ENCODE results near the gene RGSL1. TPM values are rescaled to one million over a fixed set of nuclear protein-coding genes. Genes with fewer than 3 reads are reported as not detected.

The RGSL1 gene
- polyA plus RNA-seq, 1 donor from 2014 or later: not detected

DNA sequence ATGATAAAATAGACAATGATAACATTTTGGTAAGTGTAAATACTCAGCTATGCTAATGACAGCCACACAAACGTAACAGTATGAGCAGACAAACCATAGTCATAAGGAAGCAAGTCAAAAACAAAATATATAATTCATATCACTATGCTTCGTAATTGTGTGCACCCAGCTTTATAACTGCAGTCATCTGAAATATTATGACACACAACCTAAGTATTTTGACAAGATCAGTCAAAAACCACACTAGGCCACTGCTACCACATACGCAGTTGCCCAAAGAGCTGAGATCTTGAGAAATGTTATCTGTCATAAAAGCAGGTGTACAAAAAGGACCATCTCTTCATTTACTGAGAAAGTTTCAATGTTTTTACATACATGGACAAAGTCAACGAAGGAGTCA, 113.1 kb downstream of the RGSL1 start:
- H4K20me1 ChIP-seq (ENCODE audit: insufficient read depth): no peaks in the 10 kb centered on the region
- H2AFZ ChIP-seq (ENCODE audit: low read depth, low read length): no peak overlapping the region
- no peaks in the 10 kb centered on the region for H3K9me3 ChIP-seq (ENCODE audit: low read length)
- H3K27ac ChIP-seq (ENCODE audit: low read length): no peak overlapping the region
- H3K9ac ChIP-seq (ENCODE audit: low read length): no peak overlapping the region
- no peak for TF ChIP-seq EP300 (conservative IDR thresholded peaks at IDR 0.05; ENCODE audit: poor library complexity, severe bottlenecking)
- TF ChIP-seq, protein P1, sequence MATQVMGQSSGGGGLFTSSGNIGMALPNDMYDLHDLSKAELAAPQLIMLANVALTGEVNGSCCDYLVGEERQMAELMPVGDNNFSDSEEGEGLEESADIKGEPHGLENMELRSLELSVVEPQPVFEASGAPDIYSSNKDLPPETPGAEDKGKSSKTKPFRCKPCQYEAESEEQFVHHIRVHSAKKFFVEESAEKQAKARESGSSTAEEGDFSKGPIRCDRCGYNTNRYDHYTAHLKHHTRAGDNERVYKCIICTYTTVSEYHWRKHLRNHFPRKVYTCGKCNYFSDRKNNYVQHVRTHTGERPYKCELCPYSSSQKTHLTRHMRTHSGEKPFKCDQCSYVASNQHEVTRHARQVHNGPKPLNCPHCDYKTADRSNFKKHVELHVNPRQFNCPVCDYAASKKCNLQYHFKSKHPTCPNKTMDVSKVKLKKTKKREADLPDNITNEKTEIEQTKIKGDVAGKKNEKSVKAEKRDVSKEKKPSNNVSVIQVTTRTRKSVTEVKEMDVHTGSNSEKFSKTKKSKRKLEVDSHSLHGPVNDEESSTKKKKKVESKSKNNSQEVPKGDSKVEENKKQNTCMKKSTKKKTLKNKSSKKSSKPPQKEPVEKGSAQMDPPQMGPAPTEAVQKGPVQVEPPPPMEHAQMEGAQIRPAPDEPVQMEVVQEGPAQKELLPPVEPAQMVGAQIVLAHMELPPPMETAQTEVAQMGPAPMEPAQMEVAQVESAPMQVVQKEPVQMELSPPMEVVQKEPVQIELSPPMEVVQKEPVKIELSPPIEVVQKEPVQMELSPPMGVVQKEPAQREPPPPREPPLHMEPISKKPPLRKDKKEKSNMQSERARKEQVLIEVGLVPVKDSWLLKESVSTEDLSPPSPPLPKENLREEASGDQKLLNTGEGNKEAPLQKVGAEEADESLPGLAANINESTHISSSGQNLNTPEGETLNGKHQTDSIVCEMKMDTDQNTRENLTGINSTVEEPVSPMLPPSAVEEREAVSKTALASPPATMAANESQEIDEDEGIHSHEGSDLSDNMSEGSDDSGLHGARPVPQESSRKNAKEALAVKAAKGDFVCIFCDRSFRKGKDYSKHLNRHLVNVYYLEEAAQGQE (IDR thresholded peaks at IDR 0.05; ENCODE audit: borderline replicate concordance): no peak
- no peak for TF ChIP-seq SMC3 (conservative IDR thresholded peaks at IDR 0.05; ENCODE audit: poor library complexity)
- no peak for TF ChIP-seq TAF1 (IDR thresholded peaks at IDR 0.05; ENCODE audit: low read depth)
- no peak for TF ChIP-seq EZH2 (IDR thresholded peaks at IDR 0.05; ENCODE audit: borderline replicate concordance, insufficient read depth, low read length, poor library complexity, severe bottlenecking)
- no peaks in the 10 kb centered on the region for H3K9me2 ChIP-seq (ENCODE audit: insufficient read depth, low read length)
- no peaks in the 10 kb centered on the region for H3K27me3 ChIP-seq (ENCODE audit: insufficient read depth, low read depth, low read length)
- H3F3A ChIP-seq (ENCODE audit: insufficient read depth, low read length, poor library complexity, severe bottlenecking): no peaks in the 10 kb centered on the region
- no peaks in the 10 kb centered on the region for H3K36me3 ChIP-seq (ENCODE audit: insufficient read depth, low read length)
- H3K79me2 ChIP-seq (replicated peaks; ENCODE audit: insufficient read depth, low read length): no peaks in the 10 kb centered on the region
- H3K4me3 ChIP-seq (ENCODE audit: low read length): no peak overlapping the region
- H3K4me2 ChIP-seq (ENCODE audit: low read length): no peak overlapping the region

DNA sequence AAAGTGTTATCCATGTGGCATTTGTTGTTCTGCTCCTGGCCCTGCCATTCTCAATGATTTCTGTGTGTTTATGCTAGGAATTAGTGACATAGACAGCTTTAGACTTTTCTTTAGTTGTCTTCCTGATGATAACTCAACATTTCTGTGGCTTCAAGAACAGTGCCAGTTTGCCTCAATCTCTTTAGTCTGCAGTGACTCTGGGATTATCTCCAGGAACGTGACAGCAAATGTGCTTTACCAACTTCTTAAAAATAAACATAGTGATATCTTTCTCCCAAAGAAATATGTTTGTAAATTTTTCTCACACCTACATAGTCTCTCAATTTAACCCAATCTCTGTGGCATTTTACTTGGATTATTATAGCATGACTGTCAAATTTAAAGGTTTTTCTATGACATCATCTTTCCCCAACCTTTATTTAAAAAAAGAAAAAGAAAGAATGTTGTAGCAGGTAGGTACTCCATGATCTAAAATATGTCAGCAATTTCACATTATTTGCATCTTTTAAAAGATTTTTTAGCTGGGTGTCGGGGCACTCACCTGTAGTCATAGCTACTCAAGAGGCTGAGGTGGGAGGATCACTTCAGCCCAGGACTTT, 114.6 kb downstream of the RGSL1 start:
- Histone ChIP-seq H3K9ac (ENCODE audit: low read length) (no peak overlapping the region), H3K27ac (ENCODE audit: low read length) (no peak overlapping the region), H3K79me2 (replicated peaks; ENCODE audit: insufficient read depth, low read length) (no peaks in the 10 kb centered on the region), H3K4me2 (ENCODE audit: low read length) (no peak overlapping the region), H3K27me3 (ENCODE audit: insufficient read depth, low read depth, low read length) (no peaks in the 10 kb centered on the region), H3K9me2 (ENCODE audit: insufficient read depth, low read length) (no peaks in the 10 kb centered on the region), H3K4me3 (ENCODE audit: low read length) (no peak overlapping the region), H3F3A (ENCODE audit: insufficient read depth, low read length, poor library complexity, severe bottlenecking) (no peaks in the 10 kb centered on the region), H3K9me3 (ENCODE audit: low read length) (no peaks in the 10 kb centered on the region), H2AFZ (ENCODE audit: low read depth, low read length) (no peak overlapping the region), H4K20me1 (ENCODE audit: insufficient read depth) (no peaks in the 10 kb centered on the region), H3K36me3 (ENCODE audit: insufficient read depth, low read length) (no peaks in the 10 kb centered on the region)
- TF ChIP-seq, protein P2, sequence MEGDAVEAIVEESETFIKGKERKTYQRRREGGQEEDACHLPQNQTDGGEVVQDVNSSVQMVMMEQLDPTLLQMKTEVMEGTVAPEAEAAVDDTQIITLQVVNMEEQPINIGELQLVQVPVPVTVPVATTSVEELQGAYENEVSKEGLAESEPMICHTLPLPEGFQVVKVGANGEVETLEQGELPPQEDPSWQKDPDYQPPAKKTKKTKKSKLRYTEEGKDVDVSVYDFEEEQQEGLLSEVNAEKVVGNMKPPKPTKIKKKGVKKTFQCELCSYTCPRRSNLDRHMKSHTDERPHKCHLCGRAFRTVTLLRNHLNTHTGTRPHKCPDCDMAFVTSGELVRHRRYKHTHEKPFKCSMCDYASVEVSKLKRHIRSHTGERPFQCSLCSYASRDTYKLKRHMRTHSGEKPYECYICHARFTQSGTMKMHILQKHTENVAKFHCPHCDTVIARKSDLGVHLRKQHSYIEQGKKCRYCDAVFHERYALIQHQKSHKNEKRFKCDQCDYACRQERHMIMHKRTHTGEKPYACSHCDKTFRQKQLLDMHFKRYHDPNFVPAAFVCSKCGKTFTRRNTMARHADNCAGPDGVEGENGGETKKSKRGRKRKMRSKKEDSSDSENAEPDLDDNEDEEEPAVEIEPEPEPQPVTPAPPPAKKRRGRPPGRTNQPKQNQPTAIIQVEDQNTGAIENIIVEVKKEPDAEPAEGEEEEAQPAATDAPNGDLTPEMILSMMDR (IDR thresholded peaks at IDR 0.05; ENCODE audit: poor library complexity, severe bottlenecking): no peak
- no peak for TF ChIP-seq MXI1 (conservative IDR thresholded peaks at IDR 0.05; ENCODE audit: poor library complexity, severe bottlenecking)
- TF ChIP-seq, protein P1 (IDR thresholded peaks at IDR 0.05; ENCODE audit: borderline replicate concordance): no peak
- no peak for TF ChIP-seq POLR2AphosphoS5 (IDR thresholded peaks at IDR 0.05)
- no peak for TF ChIP-seq EP300 (conservative IDR thresholded peaks at IDR 0.05; ENCODE audit: poor library complexity, severe bottlenecking)
- TF ChIP-seq EZH2 (IDR thresholded peaks at IDR 0.05; ENCODE audit: borderline replicate concordance, insufficient read depth, low read length, poor library complexity, severe bottlenecking): no peak
- no peak for TF ChIP-seq TAF1 (IDR thresholded peaks at IDR 0.05; ENCODE audit: low read depth)
- no peak for TF ChIP-seq SMC3 (conservative IDR thresholded peaks at IDR 0.05; ENCODE audit: poor library complexity)
- no peak for TF ChIP-seq RAD21 (conservative IDR thresholded peaks at IDR 0.05)

Data from neural cell (in vitro differentiated cells).